Measurements from ENCODE around the gene RHOC. TPM values are rescaled to one million over a fixed set of nuclear protein-coding genes. Genes with fewer than 3 reads are reported as not detected.
"Not testable (repeated sequence)": the region's sequence is repeated elsewhere in the genome, so short reads cannot be mapped to it uniquely, and the experiment has no call there.

RHOC gene
- total and polyA plus RNA-seq, 2 experiments from 2014 or later = 340 to 610 TPM

DNA sequence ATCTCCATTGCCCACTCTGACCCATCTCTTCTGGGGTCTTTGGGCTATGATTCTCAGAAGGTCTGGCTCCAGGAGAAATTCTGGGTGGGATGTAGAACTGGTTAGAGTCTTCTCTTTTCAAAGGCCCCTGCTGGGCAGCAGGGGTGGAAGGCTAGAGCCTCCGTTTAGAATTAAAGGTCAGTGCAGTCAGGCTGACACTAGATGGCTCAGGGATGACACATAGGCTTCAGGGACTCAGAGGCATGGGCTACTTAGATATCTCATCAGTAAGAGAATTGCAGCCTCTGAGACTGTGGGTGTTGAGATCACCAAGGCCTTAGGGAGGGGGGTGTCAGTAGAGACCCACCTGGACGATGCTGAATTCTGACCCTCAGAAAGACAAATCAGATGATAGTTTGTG is 20.8 kb upstream of the RHOC start:
- no peak overlapping the region for H3K4me3 ChIP-seq
- H3K79me2 ChIP-seq = no peaks in the 10 kb centered on the region
- H3K27me3 ChIP-seq = no peaks in the 10 kb centered on the region
- no peaks in the 10 kb centered on the region for H3K36me3 ChIP-seq (replicated peaks; ENCODE audit: insufficient read depth, low read depth)
- TF ChIP-seq EZH2 (IDR thresholded peaks at IDR 0.05; ENCODE audit: borderline replicate concordance) (no peak), EZH2phosphoT487 (IDR thresholded peaks at IDR 0.05; ENCODE audit: low read depth, severe bottlenecking, unreplicated experiment) (no peak)
- TF ChIP-seq, protein P1, sequence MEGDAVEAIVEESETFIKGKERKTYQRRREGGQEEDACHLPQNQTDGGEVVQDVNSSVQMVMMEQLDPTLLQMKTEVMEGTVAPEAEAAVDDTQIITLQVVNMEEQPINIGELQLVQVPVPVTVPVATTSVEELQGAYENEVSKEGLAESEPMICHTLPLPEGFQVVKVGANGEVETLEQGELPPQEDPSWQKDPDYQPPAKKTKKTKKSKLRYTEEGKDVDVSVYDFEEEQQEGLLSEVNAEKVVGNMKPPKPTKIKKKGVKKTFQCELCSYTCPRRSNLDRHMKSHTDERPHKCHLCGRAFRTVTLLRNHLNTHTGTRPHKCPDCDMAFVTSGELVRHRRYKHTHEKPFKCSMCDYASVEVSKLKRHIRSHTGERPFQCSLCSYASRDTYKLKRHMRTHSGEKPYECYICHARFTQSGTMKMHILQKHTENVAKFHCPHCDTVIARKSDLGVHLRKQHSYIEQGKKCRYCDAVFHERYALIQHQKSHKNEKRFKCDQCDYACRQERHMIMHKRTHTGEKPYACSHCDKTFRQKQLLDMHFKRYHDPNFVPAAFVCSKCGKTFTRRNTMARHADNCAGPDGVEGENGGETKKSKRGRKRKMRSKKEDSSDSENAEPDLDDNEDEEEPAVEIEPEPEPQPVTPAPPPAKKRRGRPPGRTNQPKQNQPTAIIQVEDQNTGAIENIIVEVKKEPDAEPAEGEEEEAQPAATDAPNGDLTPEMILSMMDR (IDR thresholded peaks at IDR 0.05; ENCODE audit: poor library complexity) = no peak
- no peak overlapping the region for H2AFZ ChIP-seq
- H3K4me1 ChIP-seq (ENCODE audit: insufficient read depth) = peaks cover 9% of the 10 kb centered on the region
- WGBS (ENCODE audit: low lambda C conversion rate, missing lambda C conversion rate) = 62% methylated on average over 2 of the region's 2 CpGs
- no peaks in the 10 kb centered on the region for H4K20me1 ChIP-seq (ENCODE audit: insufficient read depth, poor library complexity, severe bottlenecking)
- H3K27ac ChIP-seq = no peak overlapping the region
- H3K9me3 ChIP-seq (ENCODE audit: low read depth) = no peaks in the 10 kb centered on the region
- no peaks in the 10 kb centered on the region for H3K9me2 ChIP-seq (replicated peaks; ENCODE audit: insufficient read depth)
- no peak overlapping the region for H3K4me2 ChIP-seq
- DNase-seq (ENCODE audit: low spot score) = no peak

DNA sequence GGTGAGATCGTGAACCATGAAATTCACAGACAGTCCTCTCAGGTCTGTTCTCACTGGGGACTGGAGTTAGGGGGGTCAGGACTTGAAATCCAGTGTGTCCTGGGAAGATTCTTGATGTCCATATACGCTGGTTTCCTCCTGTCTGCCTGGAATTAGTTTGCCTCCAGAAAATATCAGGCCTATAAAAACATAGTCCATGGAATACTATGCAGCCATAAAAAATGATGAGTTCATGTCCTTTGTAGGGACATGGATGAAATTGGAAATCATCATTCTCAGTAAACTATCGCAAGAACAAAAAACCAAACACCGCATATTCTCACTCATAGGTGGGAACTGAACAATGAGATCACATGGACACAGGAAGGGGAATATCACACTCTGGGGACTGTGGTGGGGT is 17.3 kb upstream of the RHOC start:
- H3K4me3 ChIP-seq; H3K9me3 ChIP-seq (ENCODE audit: low read depth); H3K27ac ChIP-seq; H3K79me2 ChIP-seq; H2AFZ ChIP-seq; H3K36me3 ChIP-seq (replicated peaks; ENCODE audit: insufficient read depth, low read depth); H4K20me1 ChIP-seq (ENCODE audit: insufficient read depth, poor library complexity, severe bottlenecking); H3K27me3 ChIP-seq; H3K9me2 ChIP-seq (replicated peaks; ENCODE audit: insufficient read depth); DNase-seq (ENCODE audit: low spot score); H3K4me2 ChIP-seq: not testable (repeated sequence)
- 100% methylated on average over 3 of the region's 4 CpGs for WGBS (ENCODE audit: low lambda C conversion rate, missing lambda C conversion rate)
- H3K4me1 ChIP-seq (ENCODE audit: insufficient read depth) = peaks cover 13% of the 10 kb centered on the region

DNA sequence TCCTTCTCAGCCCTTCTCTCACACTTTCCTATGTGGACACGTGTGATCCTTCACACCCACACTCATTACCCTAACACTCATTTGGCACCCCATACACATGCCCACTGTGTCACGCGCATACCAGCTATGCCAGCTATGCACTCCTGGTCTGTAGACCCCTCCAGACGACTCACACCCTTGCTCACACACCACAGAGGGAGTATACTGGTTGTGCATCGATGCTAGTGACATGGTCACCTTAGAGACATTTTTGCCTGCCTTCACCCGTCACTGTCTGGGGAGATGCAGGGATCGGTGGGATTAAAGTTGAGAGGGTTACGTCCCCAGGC is 16.5 kb upstream of the RHOC start:
- no peaks in the 10 kb centered on the region for H3K27me3 ChIP-seq
- H3K9me3 ChIP-seq (ENCODE audit: low read depth) = no peaks in the 10 kb centered on the region
- DNase-seq (ENCODE audit: low spot score) = no peak
- H3K36me3 ChIP-seq (replicated peaks; ENCODE audit: insufficient read depth, low read depth) = no peaks in the 10 kb centered on the region
- peak overlapping the region; percentile 51 for H3K27ac ChIP-seq
- no peak overlapping the region for H3K4me3 ChIP-seq
- H2AFZ ChIP-seq = no peak overlapping the region
- H3K4me2 ChIP-seq = no peak overlapping the region
- TF ChIP-seq EZH2 (IDR thresholded peaks at IDR 0.05; ENCODE audit: borderline replicate concordance) = no peak
- TF ChIP-seq EZH2phosphoT487 (IDR thresholded peaks at IDR 0.05; ENCODE audit: low read depth, severe bottlenecking, unreplicated experiment) = no peak
- TF ChIP-seq, protein P1 (IDR thresholded peaks at IDR 0.05; ENCODE audit: poor library complexity) = no peak
- 86% methylated on average over 8 of the region's 8 CpGs for WGBS (ENCODE audit: low lambda C conversion rate, missing lambda C conversion rate)
- H3K4me1 ChIP-seq (ENCODE audit: insufficient read depth) = peaks cover 13% of the 10 kb centered on the region
- no peaks in the 10 kb centered on the region for H3K79me2 ChIP-seq
- no peaks in the 10 kb centered on the region for H4K20me1 ChIP-seq (ENCODE audit: insufficient read depth, poor library complexity, severe bottlenecking)
- H3K9me2 ChIP-seq (replicated peaks; ENCODE audit: insufficient read depth) = no peaks in the 10 kb centered on the region

DNA sequence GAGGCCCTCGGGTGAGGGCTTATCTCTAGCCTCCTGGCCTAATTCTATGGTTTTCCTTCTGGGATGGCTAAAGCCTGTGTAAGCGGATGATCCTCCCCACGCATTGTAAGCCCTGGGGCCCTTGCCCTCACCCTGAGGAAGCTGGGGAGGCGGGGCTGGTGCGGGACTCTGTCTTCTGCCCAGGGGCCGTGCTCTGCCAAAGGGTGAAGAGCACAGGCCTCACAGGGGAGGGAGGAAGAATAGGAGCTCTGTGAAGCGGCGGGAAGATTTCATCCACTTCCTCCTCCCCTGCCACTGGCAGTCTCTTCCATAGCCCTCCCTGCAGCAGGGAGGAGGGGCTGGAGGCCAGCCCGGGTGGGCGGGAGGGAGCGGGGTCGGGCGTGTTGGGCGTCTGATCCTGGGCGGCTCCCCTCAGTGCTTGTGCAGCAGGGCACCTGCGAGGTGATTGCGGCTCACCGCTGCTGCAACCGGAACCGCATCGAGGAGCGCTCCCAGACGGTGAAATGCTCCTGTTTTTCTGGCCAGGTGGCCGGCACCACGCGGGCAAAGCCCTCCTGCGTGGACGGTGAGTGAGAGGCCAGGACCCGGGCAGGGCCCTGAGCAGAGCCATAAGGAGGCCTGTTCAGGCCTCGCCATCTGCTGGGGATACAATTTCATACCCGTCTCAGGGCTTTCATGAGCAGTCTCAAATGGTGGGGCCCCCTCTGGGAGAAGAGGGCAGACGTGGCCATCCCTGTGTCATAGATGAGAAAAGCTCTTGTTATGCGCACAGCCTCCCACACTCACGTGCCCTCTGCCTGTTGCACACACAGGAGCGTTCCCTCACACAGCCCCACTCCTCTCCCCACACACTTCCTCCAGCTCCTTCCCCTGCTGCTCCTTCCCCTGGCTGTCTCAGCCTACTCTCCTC is 15.9 kb upstream of the RHOC start:
- peaks cover 13% of the 10 kb centered on the region for H3K4me1 ChIP-seq (ENCODE audit: insufficient read depth)
- H3K4me3 ChIP-seq = no peak overlapping the region
- no peaks in the 10 kb centered on the region for H4K20me1 ChIP-seq (ENCODE audit: insufficient read depth, poor library complexity, severe bottlenecking)
- peak; percentile 52 for DNase-seq (ENCODE audit: low spot score)
- H3K79me2 ChIP-seq = no peaks in the 10 kb centered on the region
- H3K27ac ChIP-seq = peak overlapping the region; percentile 64
- H3K27me3 ChIP-seq = no peaks in the 10 kb centered on the region
- H2AFZ ChIP-seq = peak overlapping the region; percentile 94
- no peaks in the 10 kb centered on the region for H3K9me3 ChIP-seq (ENCODE audit: low read depth)
- H3K9me2 ChIP-seq (replicated peaks; ENCODE audit: insufficient read depth) = no peaks in the 10 kb centered on the region
- no peak for TF ChIP-seq EZH2phosphoT487 (IDR thresholded peaks at IDR 0.05; ENCODE audit: low read depth, severe bottlenecking, unreplicated experiment)
- TF ChIP-seq EZH2 (IDR thresholded peaks at IDR 0.05; ENCODE audit: borderline replicate concordance) = no peak
- TF ChIP-seq, protein P1 (IDR thresholded peaks at IDR 0.05; ENCODE audit: poor library complexity) = no peak
- no peaks in the 10 kb centered on the region for H3K36me3 ChIP-seq (replicated peaks; ENCODE audit: insufficient read depth, low read depth)
- 18% methylated on average over 25 of the region's 35 CpGs for WGBS (ENCODE audit: low lambda C conversion rate, missing lambda C conversion rate)
- H3K4me2 ChIP-seq = peak overlapping the region; percentile 77

Data from hepatocyte (in vitro differentiated cells).